Peyer's patch (tissue), 4 donors: ENCODE data around the gene SETD4. TPM values are rescaled to one million over a fixed set of nuclear protein-coding genes. Genes with fewer than 3 reads are reported as not detected.

Experiments used
- DNase-seq, 3 donors: peaks; one replicate each; pipeline ENCODE4 v3.0.0-alpha.2; 2017 to 2019
- H3K27ac ChIP-seq, 4 donors: fragments of 200-600 bp; sonication (generic); one replicate each; pipeline ENCODE4 v1.5.1; 2016 to 2019
- H3K27me3 ChIP-seq, 2 donors: fragments of 200-600 bp; sonication (generic); one replicate each; pipeline ENCODE4 v1.5.1; 2019
- H3K36me3 ChIP-seq, 3 donors: fragments of 200-600 bp; sonication (generic); one replicate each; pipeline ENCODE4 v1.5.1; 2016 to 2019
- H3K4me1 ChIP-seq, 4 donors: fragments of 200-600 bp; sonication (generic); one replicate each; pipeline ENCODE4 v1.5.1; 2016 to 2019
- H3K4me3 ChIP-seq, 4 donors: fragments of 200-600 bp; sonication (generic); 1 replicate in 3 of 4; 2 replicates in 1 of 4; pipeline ENCODE4 v1.5.1; 2016 to 2019; ENCODE audit warnings: mild to moderate bottlenecking in 1 of 4
- H3K9me3 ChIP-seq, 4 donors: fragments of 200-600 bp; sonication (generic); one replicate each; pipeline ENCODE4 v1.5.1; 2016 to 2019; ENCODE audit warnings: mild to moderate bottlenecking in 1 of 4
- POLR2A ChIP-seq, 2 donors: fragments of 450-650 bp; IDR thresholded peaks; one replicate each; pipeline ENCODE4 v1.5.1; 2017; ENCODE audit warnings: antibody characterized with exemption in 2 of 2, mild to moderate bottlenecking in 2 of 2, moderate library complexity in 2 of 2
- total RNA-seq, 4 donors: library from RNA; depleted of rRNA; stranded (reverse); fragments of >200 nt; gene quantifications; one replicate each; pipeline ENCODE4 v1.1.0, GENCODE V29; 2016
- TF ChIP-seq, protein P1 (sequence below), 6 experiments: fragments of 450-650 bp in 4 of 6; fragments of 200-600 bp in 2 of 6; sonication (generic) in 1 of 6; IDR thresholded peaks; one replicate each; pipeline ENCODE4 v1.5.1; 2017 to 2019; ENCODE audit warnings: antibody characterized with exemption in 6 of 6, mild to moderate bottlenecking in 3 of 6, moderate library complexity in 1 of 6

Gene SETD4
- total RNA-seq, 4 donors from 2014 or later, result 37.1 to 73.2 (median 56.0) TPM

DNA sequence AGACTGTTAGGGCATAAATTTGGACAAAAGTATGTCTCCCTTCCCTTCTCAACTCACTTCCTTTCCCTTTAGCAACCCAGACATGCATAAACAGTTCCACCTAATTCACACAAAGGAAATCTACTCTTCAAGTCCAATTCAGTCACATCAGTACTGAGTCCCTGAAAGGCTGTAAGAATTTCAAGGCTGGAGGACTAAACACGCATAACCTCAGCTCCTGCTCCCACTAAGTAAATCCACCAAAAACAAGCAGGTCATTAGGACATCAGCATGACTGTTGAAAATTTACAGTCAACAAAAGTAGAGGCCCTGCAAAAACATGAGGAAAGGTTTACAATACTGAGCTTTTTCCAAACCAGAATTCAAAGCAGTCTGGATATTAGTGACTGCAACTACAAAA, 18.4 kb downstream of the SETD4 start:
- peaks cover 0 to 96% (median 0%) of the 10 kb centered on the region in 3 donors for H3K36me3 ChIP-seq
- no peaks in the 10 kb centered on the region for H3K9me3 ChIP-seq
- TF ChIP-seq POLR2A (IDR thresholded peaks at IDR 0.05), result no peak
- TF ChIP-seq, protein P1, sequence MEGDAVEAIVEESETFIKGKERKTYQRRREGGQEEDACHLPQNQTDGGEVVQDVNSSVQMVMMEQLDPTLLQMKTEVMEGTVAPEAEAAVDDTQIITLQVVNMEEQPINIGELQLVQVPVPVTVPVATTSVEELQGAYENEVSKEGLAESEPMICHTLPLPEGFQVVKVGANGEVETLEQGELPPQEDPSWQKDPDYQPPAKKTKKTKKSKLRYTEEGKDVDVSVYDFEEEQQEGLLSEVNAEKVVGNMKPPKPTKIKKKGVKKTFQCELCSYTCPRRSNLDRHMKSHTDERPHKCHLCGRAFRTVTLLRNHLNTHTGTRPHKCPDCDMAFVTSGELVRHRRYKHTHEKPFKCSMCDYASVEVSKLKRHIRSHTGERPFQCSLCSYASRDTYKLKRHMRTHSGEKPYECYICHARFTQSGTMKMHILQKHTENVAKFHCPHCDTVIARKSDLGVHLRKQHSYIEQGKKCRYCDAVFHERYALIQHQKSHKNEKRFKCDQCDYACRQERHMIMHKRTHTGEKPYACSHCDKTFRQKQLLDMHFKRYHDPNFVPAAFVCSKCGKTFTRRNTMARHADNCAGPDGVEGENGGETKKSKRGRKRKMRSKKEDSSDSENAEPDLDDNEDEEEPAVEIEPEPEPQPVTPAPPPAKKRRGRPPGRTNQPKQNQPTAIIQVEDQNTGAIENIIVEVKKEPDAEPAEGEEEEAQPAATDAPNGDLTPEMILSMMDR (IDR thresholded peaks at IDR 0.05), result no peak
- H3K27me3 ChIP-seq, result no peaks in the 10 kb centered on the region
- DNase-seq, result no peak
- H3K27ac ChIP-seq, result no peak overlapping the region
- no peak overlapping the region for H3K4me3 ChIP-seq
- H3K4me1 ChIP-seq, result no peaks in the 10 kb centered on the region

DNA sequence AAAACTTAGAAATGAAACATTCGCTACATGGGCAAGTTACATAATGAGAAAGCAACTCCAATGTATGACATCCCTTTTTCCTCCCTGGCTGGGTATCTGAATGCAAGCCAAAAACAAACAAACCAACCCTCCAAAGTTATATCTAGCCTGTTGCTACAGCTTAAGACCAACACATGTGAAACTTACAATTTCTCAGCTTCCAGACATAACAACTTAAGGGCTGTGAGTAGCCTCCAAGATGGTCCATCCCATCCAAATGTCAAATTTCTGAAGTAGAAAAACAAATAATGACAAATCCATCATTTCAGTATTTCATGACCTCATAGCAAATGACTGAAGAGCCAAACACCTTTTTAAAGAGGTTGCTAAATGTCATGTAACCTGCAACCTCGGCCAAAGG, 19.9 kb downstream of the SETD4 start:
- no peak for DNase-seq
- Histone ChIP-seq H3K4me3 (no peak overlapping the region), H3K36me3 (peaks cover 0 to 94% (median 0%) of the 10 kb centered on the region in 3 donors), H3K27ac (no peak overlapping the region), H3K9me3 (no peaks in the 10 kb centered on the region), H3K4me1 (no peaks in the 10 kb centered on the region), H3K27me3 (no peaks in the 10 kb centered on the region)
- TF ChIP-seq POLR2A (IDR thresholded peaks at IDR 0.05), result no peak
- TF ChIP-seq, protein P1 (IDR thresholded peaks at IDR 0.05), result no peak

DNA sequence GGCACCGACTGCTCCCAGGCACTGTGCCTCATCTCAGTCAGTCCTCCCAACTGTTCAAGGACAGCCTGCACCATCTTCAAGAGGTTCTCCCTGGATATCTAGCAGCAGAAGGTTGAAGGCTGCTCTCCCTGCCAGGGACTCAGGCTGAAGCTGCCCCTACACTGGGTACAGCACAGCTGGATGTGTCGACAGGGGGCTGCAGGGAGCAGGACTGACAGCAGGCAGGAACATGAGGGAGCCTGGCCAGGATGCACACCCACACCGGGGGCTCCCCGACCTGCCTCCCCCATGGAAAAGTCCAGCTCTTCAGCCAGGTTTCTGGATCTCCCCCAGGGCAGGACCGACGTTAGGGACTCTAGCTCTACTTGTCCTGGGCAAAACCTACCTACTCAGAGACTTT, 20.5 kb downstream of the SETD4 start:
- Histone ChIP-seq H3K4me1 (no peaks in the 10 kb centered on the region), H3K27me3 (no peaks in the 10 kb centered on the region), H3K9me3 (no peaks in the 10 kb centered on the region), H3K27ac (no peak overlapping the region), H3K4me3 (no peak overlapping the region), H3K36me3 (peaks cover 0 to 93% (median 0%) of the 10 kb centered on the region in 3 donors)
- no peak for DNase-seq
- TF ChIP-seq, protein P1 (IDR thresholded peaks at IDR 0.05), result no peak
- TF ChIP-seq POLR2A (IDR thresholded peaks at IDR 0.05), result no peak

DNA sequence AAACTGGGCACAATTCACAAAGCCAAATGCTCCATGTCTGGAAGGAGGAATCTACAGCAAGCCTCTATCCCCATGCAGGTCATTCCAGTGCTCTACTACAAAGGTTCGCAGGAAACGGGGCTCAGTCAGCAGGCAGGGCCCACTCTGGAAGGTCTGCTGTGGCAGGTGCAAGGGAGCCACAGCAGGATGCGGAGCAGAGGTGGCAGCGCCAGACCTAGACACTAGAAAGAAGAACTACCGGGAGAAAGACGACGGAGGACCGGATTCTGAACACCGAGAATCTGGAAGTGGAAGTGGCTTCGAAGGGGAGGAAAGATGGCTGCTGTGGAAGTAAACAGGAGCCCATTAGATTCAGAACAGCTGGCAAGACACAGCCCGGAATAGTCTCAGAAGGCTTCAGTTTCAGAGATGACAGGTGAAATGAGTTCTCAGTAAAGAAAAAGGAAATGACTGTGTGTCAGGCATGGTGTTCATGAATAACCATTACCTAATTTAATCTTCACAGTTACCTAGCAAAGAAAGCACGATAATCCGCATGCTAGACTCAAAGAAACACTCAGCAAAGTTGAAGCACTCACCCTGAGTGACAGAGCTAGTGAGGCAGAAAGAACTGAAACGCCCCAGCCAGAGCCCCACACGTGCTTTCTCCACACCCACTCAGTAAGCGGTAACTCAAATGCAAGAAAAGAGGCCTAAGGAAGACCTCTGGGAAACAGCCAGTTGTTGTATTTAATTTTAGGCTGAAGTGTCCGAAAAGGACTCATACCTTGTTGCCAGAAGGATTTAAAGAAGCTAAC, 21.4 kb downstream of the SETD4 start:
- H3K27ac ChIP-seq, result no peak overlapping the region
- H3K4me1 ChIP-seq, result no peaks in the 10 kb centered on the region
- no peak overlapping the region for H3K4me3 ChIP-seq
- DNase-seq, result no peak
- no peak for TF ChIP-seq POLR2A (IDR thresholded peaks at IDR 0.05)
- TF ChIP-seq, protein P1 (IDR thresholded peaks at IDR 0.05), result no peak
- no peaks in the 10 kb centered on the region for H3K9me3 ChIP-seq
- peaks cover 0 to 88% (median 0%) of the 10 kb centered on the region in 3 donors for H3K36me3 ChIP-seq
- H3K27me3 ChIP-seq, result no peaks in the 10 kb centered on the region

DNA sequence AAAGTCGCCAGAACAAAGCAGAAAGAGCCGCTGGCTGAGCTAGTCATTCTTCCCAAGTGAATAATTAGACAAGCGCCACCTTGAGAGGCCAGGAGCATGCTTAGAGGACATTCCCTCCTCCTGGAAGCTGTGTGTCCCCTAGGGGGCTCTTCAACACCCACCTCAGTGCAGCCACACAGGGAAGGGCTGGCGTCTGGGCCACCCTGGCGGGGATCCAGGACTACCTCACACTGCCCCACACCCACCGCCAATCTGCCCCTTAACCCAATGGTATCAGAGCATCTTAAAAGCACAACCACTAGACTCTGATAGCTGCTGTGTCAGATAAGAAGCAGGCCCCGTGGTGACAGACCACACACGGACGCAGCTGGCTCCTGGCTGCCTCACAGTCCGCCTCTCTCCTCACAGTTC, 24.9 kb downstream of the SETD4 start:
- Histone ChIP-seq H3K4me3 (no peak overlapping the region), H3K27ac (no peak overlapping the region), H3K4me1 (no peaks in the 10 kb centered on the region), H3K9me3 (no peaks in the 10 kb centered on the region), H3K36me3 (peaks cover 0 to 57% (median 0%) of the 10 kb centered on the region in 3 donors), H3K27me3 (no peaks in the 10 kb centered on the region)
- no peak for DNase-seq
- TF ChIP-seq POLR2A (IDR thresholded peaks at IDR 0.05), result no peak
- TF ChIP-seq, protein P1 (IDR thresholded peaks at IDR 0.05), result no peak
